GM12878 (cell line): ENCODE results near the gene HIVEP2. TPM values are rescaled to one million over a fixed set of nuclear protein-coding genes. Genes with fewer than 3 reads are reported as not detected.

ENCODE experiments used
- ATAC-seq: fragments of 200-7000 bp; cut with Tn5 transposase; 3 replicates; pipeline ENCODE4 v1.9.1; 2020; ENCODE audit warnings: mild to moderate bottlenecking, moderate library complexity
- BruUV-seq: library from RNA; stranded (reverse); fragments of 400-500 nt; replicated peaks from 2 replicates; lab custom pipeline; 2021; lab: Mats Ljungman, UMichigan
- CTCF ChIA-PET: fragments of 300-600 bp; sonication (Branson Sonifier 250); formaldehyde crosslinking; extraction: SDS; loops from one replicate; lab custom pipeline; 2021; ENCODE audit warnings: inconsistent platforms; lab: Yijun Ruan, JAX
- POLR2A ChIA-PET: fragments of 350-600 bp; formaldehyde crosslinking; extraction: SDS; loops from one replicate; lab custom pipeline; 2021; ENCODE audit warnings: inconsistent platforms; lab: Charles Lee
- RAD21 ChIA-PET: fragments of 300-600 bp; sonication (Branson Sonifier 250); formaldehyde crosslinking; loops from one replicate; lab custom pipeline; 2023; ENCODE audit warnings: antibody characterized with exemption; ENCODE audit not compliant: unreplicated experiment; lab: Charles Lee
- SMC1A ChIA-PET: fragments of 300-600 bp; sonication (Branson Sonifier 250); formaldehyde crosslinking; loops from one replicate; lab custom pipeline; 2023; ENCODE audit not compliant: unreplicated experiment, uncharacterized antibody; lab: Charles Lee
- DNase-seq: peaks from one replicate; pipeline ENCODE4 v3.0.0-alpha.2; 2011; ENCODE audit warnings: low read depth, low spot score
- FAIRE-seq: peaks from 3 replicates; lab custom pipeline; 2011; peaks lifted over from hg19 to GRCh38; lab: Jason Lieb, UNC
- H2AFZ ChIP-seq: 2 replicates; pipeline ENCODE4 v1.6.0; 2011; ENCODE audit warnings: low read depth, low read length, control low read depth; ENCODE audit not compliant: control insufficient read depth
- H3K27ac ChIP-seq: 2 replicates; pipeline ENCODE4 v1.5.1; 2011; ENCODE audit warnings: control low read depth; ENCODE audit not compliant: control insufficient read depth, insufficient read depth
- H3K27me3 ChIP-seq, 2 experiments: replicated peaks in 1 of 2; 2 replicates each; pipeline versions ENCODE4 v1.6.0 to v1.6.1; 2011; ENCODE audit warnings: low read length in 1 of 2; ENCODE audit not compliant: control insufficient read depth in 2 of 2, insufficient read depth in 2 of 2
- H3K36me3 ChIP-seq, 2 experiments: 2 replicates each; pipeline ENCODE4 v1.5.1; 2011; ENCODE audit warnings: low read length in 1 of 2; ENCODE audit not compliant: control insufficient read depth in 2 of 2, insufficient read depth in 2 of 2
- H3K4me1 ChIP-seq: 2 replicates; pipeline ENCODE4 v1.6.1; 2011; ENCODE audit warnings: mild to moderate bottlenecking, low read length, moderate library complexity, mixed read lengths; ENCODE audit not compliant: control insufficient read depth, insufficient read depth
- H3K4me2 ChIP-seq: 2 replicates; pipeline ENCODE4 v1.6.0; 2011; ENCODE audit warnings: control low read depth; ENCODE audit not compliant: control insufficient read depth, insufficient read depth
- H3K4me3 ChIP-seq: fragments of 200-600 bp; sonication (generic); 2 replicates; pipeline ENCODE4 v1.5.1; 2016
- H3K79me2 ChIP-seq: 2 replicates; pipeline ENCODE4 v1.6.0; 2011; ENCODE audit warnings: low read length; ENCODE audit not compliant: control insufficient read depth, insufficient read depth
- H3K9ac ChIP-seq: 2 replicates; pipeline ENCODE4 v1.8.0; 2011; ENCODE audit warnings: low read length, control low read depth, mixed read lengths; ENCODE audit not compliant: control insufficient read depth, insufficient read depth
- H3K9me3 ChIP-seq: replicated peaks from 3 replicates; pipeline ENCODE4 v1.5.1; 2011; ENCODE audit warnings: mild to moderate bottlenecking, low read length; ENCODE audit not compliant: control insufficient read depth, insufficient read depth
- H4K20me1 ChIP-seq: 2 replicates; pipeline ENCODE4 v1.6.0; 2011; ENCODE audit not compliant: control insufficient read depth, insufficient read depth
- ATF7 ChIP-seq: fragments of 450-650 bp; IDR thresholded peaks from 2 replicates; pipeline ENCODE4 v1.6.1; 2016; ENCODE audit warnings: low read depth, mild to moderate bottlenecking
- BCL3 ChIP-seq: IDR thresholded peaks from 2 replicates; pipeline ENCODE4 v1.6.1; 2011; ENCODE audit warnings: borderline replicate concordance, low read depth, mild to moderate bottlenecking, moderate library complexity, low read length; ENCODE audit not compliant: insufficient read depth, poor library complexity, severe bottlenecking
- BHLHE40 ChIP-seq, 2 experiments: fragments of 450-650 bp in 1 of 2; IDR thresholded peaks; 2 replicates each; pipeline ENCODE4 v1.6.1; 2011 to 2017; ENCODE audit warnings: low read depth in 2 of 2, borderline replicate concordance in 1 of 2, improper control_type of control experiment in 1 of 2, low read length in 1 of 2, mild to moderate bottlenecking in 1 of 2
- CEBPB ChIP-seq, 2 experiments: fragments of 150-350 bp in 1 of 2; IDR thresholded peaks; 2 replicates each; pipeline ENCODE4 v1.6.1; 2012 to 2014; ENCODE audit warnings: low read depth in 2 of 2, low read length in 2 of 2, borderline replicate concordance in 1 of 2, inconsistent platforms in 1 of 2
- CHD1 ChIP-seq: IDR thresholded peaks from 2 replicates; pipeline ENCODE4 v1.6.1; 2012; ENCODE audit warnings: low read depth, low read length, improper control_type of control experiment
- CREM ChIP-seq: IDR thresholded peaks from 2 replicates; pipeline ENCODE4 v1.6.1; 2014; ENCODE audit warnings: antibody characterized with exemption, low read depth
- EED ChIP-seq: sonication (generic); IDR thresholded peaks from 2 replicates; pipeline ENCODE4 v1.6.1; 2016; ENCODE audit warnings: antibody characterized with exemption, low read depth
- GABPA ChIP-seq: IDR thresholded peaks from 2 replicates; pipeline ENCODE4 v1.6.1; 2014; ENCODE audit warnings: antibody characterized with exemption, low read depth, mild to moderate bottlenecking, inconsistent platforms
- JUNB ChIP-seq: IDR thresholded peaks from 2 replicates; pipeline ENCODE4 v1.6.1; 2016; ENCODE audit warnings: antibody characterized with exemption, mild to moderate bottlenecking
- KLF5 ChIP-seq: fragments of 450-650 bp; IDR thresholded peaks from 2 replicates; pipeline ENCODE4 v1.6.1; 2014; ENCODE audit warnings: mild to moderate bottlenecking; ENCODE audit not compliant: partially characterized antibody
- NKRF ChIP-seq: fragments of 450-650 bp; conservative IDR thresholded peaks from 2 replicates; pipeline ENCODE4 v1.6.1; 2017; ENCODE audit warnings: mild to moderate bottlenecking, moderate library complexity
- REST ChIP-seq: IDR thresholded peaks from 2 replicates; pipeline ENCODE4 v1.6.1; 2012; ENCODE audit warnings: mild to moderate bottlenecking, low read depth, low read length
- TARDBP ChIP-seq: IDR thresholded peaks from 2 replicates; pipeline ENCODE4 v1.6.1; 2016; ENCODE audit warnings: borderline replicate concordance
- YY1 ChIP-seq: IDR thresholded peaks from 2 replicates; pipeline ENCODE4 v1.6.1; 2011; ENCODE audit warnings: low read depth, mild to moderate bottlenecking, low read length
- WGBS: methylation state at CpG from one replicate; pipeline ENCODE4 v1.1.6; 2016; ENCODE audit warnings: low lambda C conversion rate; ENCODE audit not compliant: insufficient replicate concordance, insufficient coverage; ENCODE audit errors: missing lambda C conversion rate; 5-methylcytosine and 5-hydroxymethylcytosine counted together
- in situ Hi-C: fragments of 300-500 bp; cut with MboI; formaldehyde crosslinking; loops from 9 replicates; pipeline ENCODE4 v1.14.3; 2018; ENCODE audit warnings: mixed read lengths
- intact Hi-C: fragments of 100-400 bp; cut with micrococcal nuclease; formaldehyde crosslinking; loops from one replicate; pipeline ENCODE4 v1.14.2; 2022; ENCODE audit not compliant: unreplicated experiment
- polyA plus RNA-seq, 11 experiments: library from polyadenylated mRNA; depleted of rRNA in 4 of 11; unstranded in 6 of 11; stranded (reverse) in 5 of 11; fragments of >200 nt; fragmentation: Nextera tagmentation in 4 of 11; fragmentation: Illumina TruSeq in 1 of 11; extraction: Ambion mirVana in 4 of 11; extraction: Trizol in 1 of 11; gene quantifications; 1 replicate in 1 of 11; 2 replicates in 10 of 11; pipeline versions ENCODE4 v1.2.1 to v1.2.3, GENCODE V29; 2011 to 2016; ENCODE audit warnings: inconsistent platforms in 2 of 11, missing spikeins in 2 of 11, low read depth in 1 of 11
- total RNA-seq, 4 experiments: library from RNA; depleted of rRNA in 3 of 4; stranded (reverse); fragments of >200 nt in 3 of 4; fragmentation: Illumina TruSeq in 1 of 4; extraction: Trizol in 1 of 4; gene quantifications; 2 replicates each; pipeline versions ENCODE4 v1.2.1 to v1.2.3, GENCODE V29; 2013 to 2021
- TF ChIP-seq, protein P1 (sequence below): fragments of 450-650 bp; IDR thresholded peaks from 2 replicates; pipeline ENCODE4 v1.6.1; 2017; ENCODE audit warnings: borderline replicate concordance

HIVEP2 gene
- total and polyA plus RNA-seq, 10 of the 15 experiments (the other 5 are each of a cell fraction or from before 2014, with no cell fraction given): 1.2 to 15.7 (median 10.2) TPM

GRCh38 chr6:142902636-142903053 lies 42.3 kb downstream of the HIVEP2 start:
- Histone ChIP-seq H3K4me3 (no peak overlapping the region), H2AFZ (no peak overlapping the region), H3K27ac (peak overlapping the region; percentile 63), H4K20me1 (no peaks in the 10 kb centered on the region), H3K36me3 (peaks cover 0 to 6% of the 10 kb centered on the region in 2 experiments; a peak in 3 of 4 replicates), H3K9ac (no peak overlapping the region), H3K27me3 (no peaks in the 10 kb centered on the region), H3K4me2 (peak overlapping the region; percentile 52), H3K79me2 (peaks cover 71% of the 10 kb centered on the region), H3K9me3 (no peaks in the 10 kb centered on the region), H3K4me1 (peaks cover 16% of the 10 kb centered on the region; the same call in 1 of the 2 replicates)
- intact Hi-C loops: loop anchor here (2.0 to 5.0 kb wide), 2 partner anchors 16 to 40 kb away; no protein-coding TSS in a partner anchor
- WGBS: 14% methylated on average over 4 of the region's 4 CpGs
- ChIA-PET CTCF (interaction anchor here (2.0 to 2.1 kb wide), 3 partner anchors 13 to 156 kb away, joined by 5 to 6 read pairs (median 5); no protein-coding TSS in a partner anchor), SMC1A (interaction anchor here (0.8 to 9.4 kb wide), 17 partner anchors 10 to 119 kb away, joined by 3 to 86 read pairs (median 5); no protein-coding TSS in a partner anchor), RAD21 (interaction anchor here (0.6 to 7.2 kb wide), 8 partner anchors 10 to 123 kb away, joined by 3 to 86 read pairs (median 6); no protein-coding TSS in a partner anchor), POLR2A (interaction anchor here (0.6 to 1.5 kb wide), 6 partner anchors 8 to 54 kb away, joined by 3 read pairs; no protein-coding TSS in a partner anchor)
- in situ Hi-C loops: no loop called here
- BruUV-seq: no TSS peak
- peak; percentile 90 for FAIRE-seq
- DNase-seq: peak; percentile 67
- ATAC-seq: peak; percentile 79
- TF ChIP-seq ATF7 (peak; percentile 56; the same call in 1 of the 2 replicates), TARDBP (no peak), KLF5 (no peak), CEBPB (IDR thresholded peaks at IDR 0.05; ENCODE audit: borderline replicate concordance in 1 of 2, low read depth in 2 of 2, low read length in 2 of 2) (no peak), BHLHE40 (IDR thresholded peaks at IDR 0.05; ENCODE audit: borderline replicate concordance in 1 of 2, low read depth in 2 of 2, low read length in 1 of 2) (peak in 1 of 2 experiments; percentile 29; a peak in 3 of 4 replicates), CHD1 (0 out of 2 replicates have a peak, but pooled peaks have one; percentile 51), CREM (peak; percentile 64; the same call in 1 of the 2 replicates), GABPA (0 out of 2 replicates have a peak, but pooled peaks have one; percentile 29), JUNB (peak; percentile 58), REST (0 out of 2 replicates have a peak, but pooled peaks have one; percentile 6), EED (0 out of 2 replicates have a peak, but pooled peaks have one; percentile 73), NKRF (no peak), BCL3 (peak; percentile 58), YY1 (peak; percentile 36; the same call in 1 of the 2 replicates)
- TF ChIP-seq, protein P1, sequence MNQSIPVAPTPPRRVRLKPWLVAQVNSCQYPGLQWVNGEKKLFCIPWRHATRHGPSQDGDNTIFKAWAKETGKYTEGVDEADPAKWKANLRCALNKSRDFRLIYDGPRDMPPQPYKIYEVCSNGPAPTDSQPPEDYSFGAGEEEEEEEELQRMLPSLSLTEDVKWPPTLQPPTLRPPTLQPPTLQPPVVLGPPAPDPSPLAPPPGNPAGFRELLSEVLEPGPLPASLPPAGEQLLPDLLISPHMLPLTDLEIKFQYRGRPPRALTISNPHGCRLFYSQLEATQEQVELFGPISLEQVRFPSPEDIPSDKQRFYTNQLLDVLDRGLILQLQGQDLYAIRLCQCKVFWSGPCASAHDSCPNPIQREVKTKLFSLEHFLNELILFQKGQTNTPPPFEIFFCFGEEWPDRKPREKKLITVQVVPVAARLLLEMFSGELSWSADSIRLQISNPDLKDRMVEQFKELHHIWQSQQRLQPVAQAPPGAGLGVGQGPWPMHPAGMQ: no peak
